HEK293 (cell line): ENCODE results near the gene TWSG1.

ENCODE experiments used
- CTCF ChIA-PET: fragments of 350-600 bp; formaldehyde crosslinking; extraction: SDS; loops from one replicate; lab custom pipeline; 2021; ENCODE audit warnings: antibody characterized with exemption; lab: Yijun Ruan, JAX
- POLR2A ChIA-PET: fragments of 300-600 bp; formaldehyde crosslinking; extraction: SDS; loops from one replicate; lab custom pipeline; 2020; ENCODE audit warnings: antibody characterized with exemption, inconsistent platforms; lab: Yijun Ruan, JAX
- H3K27ac ChIP-seq: fragments of 200-500 bp; sonication (Bioruptor generic); 2 replicates; pipeline ENCODE4 v1.5.1; 2014; ENCODE audit warnings: low read depth, low read length, control low read depth, inconsistent platforms; ENCODE audit errors: extremely low read depth
- H3K36me3 ChIP-seq, 2 experiments: fragments of 200-500 bp in 1 of 2; sonication (Bioruptor generic) in 1 of 2; 1 replicate in 1 of 2; 2 replicates in 1 of 2; pipeline ENCODE4 v1.5.1; 2014 to 2017; ENCODE audit warnings: inconsistent platforms in 2 of 2, low read length in 2 of 2; ENCODE audit not compliant: control insufficient read depth in 2 of 2, insufficient read depth in 1 of 2
- H3K4me1 ChIP-seq: fragments of 200-500 bp; sonication (Bioruptor generic); 2 replicates; pipeline ENCODE4 v1.5.1; 2014; ENCODE audit warnings: mild to moderate bottlenecking, low read length, inconsistent platforms; ENCODE audit not compliant: control insufficient read depth, insufficient read depth
- H3K4me3 ChIP-seq: 2 replicates; pipeline ENCODE4 v1.5.1; 2011; ENCODE audit warnings: low read depth, mild to moderate bottlenecking, control low read depth, low read length, moderate library complexity
- H3K9me3 ChIP-seq: fragments of 200-500 bp; sonication (Bioruptor generic); 2 replicates; pipeline ENCODE4 v1.5.1; 2014; ENCODE audit warnings: low read depth, low read length, inconsistent platforms; ENCODE audit not compliant: control insufficient read depth, insufficient read depth
- GLIS1 ChIP-seq: fragments of 450-650 bp; formaldehyde crosslinking; IDR thresholded peaks from 2 replicates; pipeline ENCODE4 v1.5.1; 2016; ENCODE audit warnings: missing biosample characterization, missing genetic modification characterization
- KLF9 ChIP-seq: fragments of 450-650 bp; formaldehyde crosslinking; IDR thresholded peaks from 2 replicates; pipeline ENCODE4 v1.5.1; 2016; ENCODE audit warnings: missing biosample characterization, missing genetic modification characterization, low read depth
- ZBTB17 ChIP-seq: fragments of 450-650 bp; formaldehyde crosslinking; IDR thresholded peaks from 2 replicates; pipeline ENCODE4 v1.5.1; 2016; ENCODE audit warnings: missing biosample characterization, missing genetic modification characterization
- ZBTB20 ChIP-seq: fragments of 450-650 bp; formaldehyde crosslinking; IDR thresholded peaks from 2 replicates; pipeline ENCODE4 v1.5.1; 2016; ENCODE audit warnings: missing biosample characterization, missing genetic modification characterization
- ZBTB21 ChIP-seq: fragments of 450-650 bp; formaldehyde crosslinking; IDR thresholded peaks from 2 replicates; pipeline ENCODE4 v1.5.1; 2017; ENCODE audit warnings: missing biosample characterization, missing genetic modification characterization
- ZBTB48 ChIP-seq: fragments of 450-650 bp; formaldehyde crosslinking; IDR thresholded peaks from 2 replicates; pipeline ENCODE4 v1.5.1; 2016; ENCODE audit warnings: missing biosample characterization, missing genetic modification characterization
- ZNF211 ChIP-seq: fragments of 450-650 bp; formaldehyde crosslinking; IDR thresholded peaks from 2 replicates; pipeline ENCODE4 v1.5.1; 2016; ENCODE audit warnings: low read depth, missing biosample characterization, missing genetic modification characterization
- ZNF626 ChIP-seq: fragments of 450-650 bp; sonication (Bioruptor Pico); formaldehyde crosslinking; IDR thresholded peaks from 2 replicates; pipeline ENCODE4 v1.5.1; 2018; ENCODE audit warnings: missing biosample characterization, missing genetic modification characterization, inconsistent platforms
- ZNF654 ChIP-seq: fragments of 450-650 bp; formaldehyde crosslinking; IDR thresholded peaks from 2 replicates; pipeline ENCODE4 v1.5.1; 2016; ENCODE audit warnings: low read depth, missing biosample characterization, missing genetic modification characterization
- ZNF658 ChIP-seq: fragments of 450-650 bp; formaldehyde crosslinking; IDR thresholded peaks from 2 replicates; pipeline ENCODE4; 2016; ENCODE audit warnings: missing biosample characterization, missing genetic modification characterization
- ZNF776 ChIP-seq: fragments of 450-650 bp; formaldehyde crosslinking; IDR thresholded peaks from 2 replicates; pipeline ENCODE4 v1.5.0; 2017; ENCODE audit warnings: missing biosample characterization, missing genetic modification characterization, borderline replicate concordance
- ZSCAN16 ChIP-seq: fragments of 450-650 bp; formaldehyde crosslinking; IDR thresholded peaks from 2 replicates; pipeline ENCODE4 v1.5.1; 2016; ENCODE audit warnings: missing biosample characterization, missing genetic modification characterization
- TF ChIP-seq, protein P1 (sequence below): fragments of 450-650 bp; formaldehyde crosslinking; IDR thresholded peaks from 2 replicates; pipeline ENCODE4 v1.5.1; 2016; ENCODE audit warnings: missing biosample characterization, missing genetic modification characterization
- TF ChIP-seq, protein P2 (sequence below): fragments of 450-650 bp; formaldehyde crosslinking; IDR thresholded peaks from 2 replicates; pipeline ENCODE4; 2016; ENCODE audit warnings: missing biosample characterization, missing genetic modification characterization
- TF ChIP-seq, protein P3 (sequence below): fragments of 450-650 bp; formaldehyde crosslinking; IDR thresholded peaks from 2 replicates; pipeline ENCODE4 v1.5.1; 2016; ENCODE audit warnings: missing biosample characterization, missing genetic modification characterization, borderline replicate concordance
- TF ChIP-seq, protein P4 (sequence below): fragments of 450-650 bp; formaldehyde crosslinking; IDR thresholded peaks from 2 replicates; pipeline ENCODE4 v1.5.1; 2016; ENCODE audit warnings: missing biosample characterization, missing genetic modification characterization
- TF ChIP-seq, protein P5 (sequence below): fragments of 450-650 bp; formaldehyde crosslinking; IDR thresholded peaks from 2 replicates; pipeline ENCODE4 v1.5.1; 2017; ENCODE audit warnings: missing biosample characterization, missing genetic modification characterization
- TF ChIP-seq, protein P6 (sequence below): fragments of 450-650 bp; formaldehyde crosslinking; IDR thresholded peaks from 2 replicates; pipeline ENCODE4 v1.5.1; 2016; ENCODE audit warnings: missing biosample characterization, missing genetic modification characterization

Gene TWSG1

DNA sequence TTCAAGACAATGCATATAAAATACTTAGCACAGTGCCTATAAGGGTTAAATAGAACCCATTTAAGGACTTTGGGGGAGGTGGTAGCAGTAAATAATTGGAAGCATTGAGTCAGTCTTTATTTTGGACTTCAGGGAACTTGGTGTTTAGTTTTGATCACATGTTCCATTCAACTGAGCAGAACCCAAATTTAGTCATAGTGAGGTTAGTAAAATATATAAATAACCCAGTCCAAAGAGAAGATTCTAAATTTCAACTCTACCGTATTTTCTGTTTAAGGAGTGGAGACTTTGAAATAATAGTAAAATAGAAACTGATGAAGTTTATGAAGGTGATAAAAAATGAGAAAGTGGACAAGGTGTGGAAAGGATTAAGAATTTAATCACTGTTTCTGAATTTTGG lies 19.7 kb downstream of the TWSG1 start (continued):
- TF ChIP-seq, protein P1, sequence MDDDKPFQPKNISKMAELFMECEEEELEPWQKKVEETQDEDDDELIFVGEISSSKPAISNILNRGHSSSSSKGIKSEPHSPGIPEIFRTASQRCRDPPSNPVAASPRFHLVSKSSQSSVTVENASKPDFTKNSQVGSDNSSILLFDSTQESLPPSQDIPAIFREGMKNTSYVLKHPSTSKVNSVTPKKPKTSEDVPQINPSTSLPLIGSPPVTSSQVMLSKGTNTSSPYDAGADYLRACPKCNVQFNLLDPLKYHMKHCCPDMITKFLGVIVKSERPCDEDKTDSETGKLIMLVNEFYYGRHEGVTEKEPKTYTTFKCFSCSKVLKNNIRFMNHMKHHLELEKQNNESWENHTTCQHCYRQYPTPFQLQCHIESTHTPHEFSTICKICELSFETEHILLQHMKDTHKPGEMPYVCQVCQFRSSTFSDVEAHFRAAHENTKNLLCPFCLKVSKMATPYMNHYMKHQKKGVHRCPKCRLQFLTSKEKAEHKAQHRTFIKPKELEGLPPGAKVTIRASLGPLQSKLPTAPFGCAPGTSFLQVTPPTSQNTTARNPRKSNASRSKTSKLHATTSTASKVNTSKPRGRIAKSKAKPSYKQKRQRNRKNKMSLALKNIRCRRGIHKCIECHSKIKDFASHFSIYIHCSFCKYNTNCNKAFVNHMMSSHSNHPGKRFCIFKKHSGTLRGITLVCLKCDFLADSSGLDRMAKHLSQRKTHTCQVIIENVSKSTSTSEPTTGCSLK (tag by site-specific recombination): no peak
- TF ChIP-seq, protein P2, sequence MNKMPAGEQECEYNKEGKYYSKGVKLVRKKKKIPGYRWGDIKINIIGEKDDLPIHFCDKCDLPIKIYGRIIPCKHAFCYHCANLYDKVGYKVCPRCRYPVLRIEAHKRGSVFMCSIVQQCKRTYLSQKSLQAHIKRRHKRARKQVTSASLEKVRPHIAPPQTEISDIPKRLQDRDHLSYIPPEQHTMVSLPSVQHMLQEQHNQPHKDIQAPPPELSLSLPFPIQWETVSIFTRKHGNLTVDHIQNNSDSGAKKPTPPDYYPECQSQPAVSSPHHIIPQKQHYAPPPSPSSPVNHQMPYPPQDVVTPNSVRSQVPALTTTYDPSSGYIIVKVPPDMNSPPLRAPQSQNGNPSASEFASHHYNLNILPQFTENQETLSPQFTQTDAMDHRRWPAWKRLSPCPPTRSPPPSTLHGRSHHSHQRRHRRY (tag by site-specific recombination): no peak
- TF ChIP-seq ZNF654 (tag by site-specific recombination) (no peak), ZNF658 (no peak), ZNF626 (tag by site-specific recombination) (no peak), ZNF776 (tag by site-specific recombination) (no peak), ZSCAN16 (tag by site-specific recombination) (no peak), ZBTB17 (no peak), ZNF211 (no peak)
- TF ChIP-seq, protein P3, sequence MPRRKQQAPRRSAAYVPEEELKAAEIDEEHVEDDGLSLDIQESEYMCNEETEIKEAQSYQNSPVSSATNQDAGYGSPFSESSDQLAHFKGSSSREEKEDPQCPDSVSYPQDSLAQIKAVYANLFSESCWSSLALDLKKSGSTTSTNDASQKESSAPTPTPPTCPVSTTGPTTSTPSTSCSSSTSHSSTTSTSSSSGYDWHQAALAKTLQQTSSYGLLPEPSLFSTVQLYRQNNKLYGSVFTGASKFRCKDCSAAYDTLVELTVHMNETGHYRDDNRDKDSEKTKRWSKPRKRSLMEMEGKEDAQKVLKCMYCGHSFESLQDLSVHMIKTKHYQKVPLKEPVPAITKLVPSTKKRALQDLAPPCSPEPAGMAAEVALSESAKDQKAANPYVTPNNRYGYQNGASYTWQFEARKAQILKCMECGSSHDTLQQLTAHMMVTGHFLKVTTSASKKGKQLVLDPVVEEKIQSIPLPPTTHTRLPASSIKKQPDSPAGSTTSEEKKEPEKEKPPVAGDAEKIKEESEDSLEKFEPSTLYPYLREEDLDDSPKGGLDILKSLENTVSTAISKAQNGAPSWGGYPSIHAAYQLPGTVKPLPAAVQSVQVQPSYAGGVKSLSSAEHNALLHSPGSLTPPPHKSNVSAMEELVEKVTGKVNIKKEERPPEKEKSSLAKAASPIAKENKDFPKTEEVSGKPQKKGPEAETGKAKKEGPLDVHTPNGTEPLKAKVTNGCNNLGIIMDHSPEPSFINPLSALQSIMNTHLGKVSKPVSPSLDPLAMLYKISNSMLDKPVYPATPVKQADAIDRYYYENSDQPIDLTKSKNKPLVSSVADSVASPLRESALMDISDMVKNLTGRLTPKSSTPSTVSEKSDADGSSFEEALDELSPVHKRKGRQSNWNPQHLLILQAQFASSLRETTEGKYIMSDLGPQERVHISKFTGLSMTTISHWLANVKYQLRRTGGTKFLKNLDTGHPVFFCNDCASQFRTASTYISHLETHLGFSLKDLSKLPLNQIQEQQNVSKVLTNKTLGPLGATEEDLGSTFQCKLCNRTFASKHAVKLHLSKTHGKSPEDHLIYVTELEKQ (tag by site-specific recombination): no peak
- TF ChIP-seq, protein P4, sequence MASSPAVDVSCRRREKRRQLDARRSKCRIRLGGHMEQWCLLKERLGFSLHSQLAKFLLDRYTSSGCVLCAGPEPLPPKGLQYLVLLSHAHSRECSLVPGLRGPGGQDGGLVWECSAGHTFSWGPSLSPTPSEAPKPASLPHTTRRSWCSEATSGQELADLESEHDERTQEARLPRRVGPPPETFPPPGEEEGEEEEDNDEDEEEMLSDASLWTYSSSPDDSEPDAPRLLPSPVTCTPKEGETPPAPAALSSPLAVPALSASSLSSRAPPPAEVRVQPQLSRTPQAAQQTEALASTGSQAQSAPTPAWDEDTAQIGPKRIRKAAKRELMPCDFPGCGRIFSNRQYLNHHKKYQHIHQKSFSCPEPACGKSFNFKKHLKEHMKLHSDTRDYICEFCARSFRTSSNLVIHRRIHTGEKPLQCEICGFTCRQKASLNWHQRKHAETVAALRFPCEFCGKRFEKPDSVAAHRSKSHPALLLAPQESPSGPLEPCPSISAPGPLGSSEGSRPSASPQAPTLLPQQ (tag by site-specific recombination): no peak
- TF ChIP-seq, protein P5, sequence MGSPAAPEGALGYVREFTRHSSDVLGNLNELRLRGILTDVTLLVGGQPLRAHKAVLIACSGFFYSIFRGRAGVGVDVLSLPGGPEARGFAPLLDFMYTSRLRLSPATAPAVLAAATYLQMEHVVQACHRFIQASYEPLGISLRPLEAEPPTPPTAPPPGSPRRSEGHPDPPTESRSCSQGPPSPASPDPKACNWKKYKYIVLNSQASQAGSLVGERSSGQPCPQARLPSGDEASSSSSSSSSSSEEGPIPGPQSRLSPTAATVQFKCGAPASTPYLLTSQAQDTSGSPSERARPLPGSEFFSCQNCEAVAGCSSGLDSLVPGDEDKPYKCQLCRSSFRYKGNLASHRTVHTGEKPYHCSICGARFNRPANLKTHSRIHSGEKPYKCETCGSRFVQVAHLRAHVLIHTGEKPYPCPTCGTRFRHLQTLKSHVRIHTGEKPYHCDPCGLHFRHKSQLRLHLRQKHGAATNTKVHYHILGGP (tag by site-specific recombination): no peak

DNA sequence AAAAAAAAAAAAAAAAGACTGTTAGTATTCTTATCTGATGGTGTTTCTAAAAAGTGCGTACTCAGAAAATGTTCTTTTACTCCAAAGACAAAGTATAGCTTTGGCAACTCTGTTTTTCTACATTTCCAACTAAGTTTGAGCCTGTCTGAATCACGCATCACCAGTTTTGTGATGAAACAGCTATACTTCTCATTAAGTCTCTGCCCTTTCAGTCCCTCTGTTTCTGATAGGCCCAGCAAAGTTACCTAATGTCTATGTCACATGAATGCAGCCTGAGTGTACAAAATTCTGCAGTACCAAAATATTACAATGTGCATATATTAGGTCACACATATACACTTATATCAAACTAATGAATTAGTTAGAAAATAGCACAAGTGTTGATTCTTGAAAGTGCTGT lies 22.4 kb downstream of the TWSG1 start:
- Histone ChIP-seq H3K4me3 (no peak overlapping the region), H3K27ac (no peak overlapping the region), H3K9me3 (no peaks in the 10 kb centered on the region), H3K36me3 (peaks cover 3 to 5% of the 10 kb centered on the region in 2 experiments; a peak in 2 of 3 replicates), H3K4me1 (no peaks in the 10 kb centered on the region)
- ChIA-PET CTCF (interaction anchor here (0.7 kb wide), 1 partner anchor 10 kb away, joined by 3 read pairs; no protein-coding TSS in a partner anchor), POLR2A (no interaction called here)
- TF ChIP-seq ZBTB20 (no peak), ZBTB21 (tag by site-specific recombination) (no peak), GLIS1 (tag by site-specific recombination) (no peak), ZBTB48 (no peak), KLF9 (tag by site-specific recombination) (no peak)
- TF ChIP-seq, protein P6, sequence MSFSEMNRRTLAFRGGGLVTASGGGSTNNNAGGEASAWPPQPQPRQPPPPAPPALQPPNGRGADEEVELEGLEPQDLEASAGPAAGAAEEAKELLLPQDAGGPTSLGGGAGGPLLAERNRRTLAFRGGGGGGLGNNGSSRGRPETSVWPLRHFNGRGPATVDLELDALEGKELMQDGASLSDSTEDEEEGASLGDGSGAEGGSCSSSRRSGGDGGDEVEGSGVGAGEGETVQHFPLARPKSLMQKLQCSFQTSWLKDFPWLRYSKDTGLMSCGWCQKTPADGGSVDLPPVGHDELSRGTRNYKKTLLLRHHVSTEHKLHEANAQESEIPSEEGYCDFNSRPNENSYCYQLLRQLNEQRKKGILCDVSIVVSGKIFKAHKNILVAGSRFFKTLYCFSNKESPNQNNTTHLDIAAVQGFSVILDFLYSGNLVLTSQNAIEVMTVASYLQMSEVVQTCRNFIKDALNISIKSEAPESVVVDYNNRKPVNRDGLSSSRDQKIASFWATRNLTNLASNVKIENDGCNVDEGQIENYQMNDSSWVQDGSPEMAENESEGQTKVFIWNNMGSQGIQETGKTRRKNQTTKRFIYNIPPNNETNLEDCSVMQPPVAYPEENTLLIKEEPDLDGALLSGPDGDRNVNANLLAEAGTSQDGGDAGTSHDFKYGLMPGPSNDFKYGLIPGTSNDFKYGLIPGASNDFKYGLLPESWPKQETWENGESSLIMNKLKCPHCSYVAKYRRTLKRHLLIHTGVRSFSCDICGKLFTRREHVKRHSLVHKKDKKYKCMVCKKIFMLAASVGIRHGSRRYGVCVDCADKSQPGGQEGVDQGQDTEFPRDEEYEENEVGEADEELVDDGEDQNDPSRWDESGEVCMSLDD (tag by site-specific recombination): no peak
